Measurements from ENCODE around the gene USP10.

GRCh38 chr16:84685210-84685609, 14.6 kb upstream of the USP10 start:
- TF ChIP-seq CTCF (conservative IDR thresholded peaks at IDR 0.05; ENCODE audit: low read length) (no peak), EZH2phosphoT487 (IDR thresholded peaks at IDR 0.05; ENCODE audit: borderline replicate concordance) (no peak)

All from Loucy (cell line).